ENCODE measurements around the gene MRPL42. TPM values are rescaled to one million over a fixed set of nuclear protein-coding genes. Genes with fewer than 3 reads are reported as not detected.

The MRPL42 gene
- polyA plus RNA-seq, 1 donor, result 64.0 TPM

DNA sequence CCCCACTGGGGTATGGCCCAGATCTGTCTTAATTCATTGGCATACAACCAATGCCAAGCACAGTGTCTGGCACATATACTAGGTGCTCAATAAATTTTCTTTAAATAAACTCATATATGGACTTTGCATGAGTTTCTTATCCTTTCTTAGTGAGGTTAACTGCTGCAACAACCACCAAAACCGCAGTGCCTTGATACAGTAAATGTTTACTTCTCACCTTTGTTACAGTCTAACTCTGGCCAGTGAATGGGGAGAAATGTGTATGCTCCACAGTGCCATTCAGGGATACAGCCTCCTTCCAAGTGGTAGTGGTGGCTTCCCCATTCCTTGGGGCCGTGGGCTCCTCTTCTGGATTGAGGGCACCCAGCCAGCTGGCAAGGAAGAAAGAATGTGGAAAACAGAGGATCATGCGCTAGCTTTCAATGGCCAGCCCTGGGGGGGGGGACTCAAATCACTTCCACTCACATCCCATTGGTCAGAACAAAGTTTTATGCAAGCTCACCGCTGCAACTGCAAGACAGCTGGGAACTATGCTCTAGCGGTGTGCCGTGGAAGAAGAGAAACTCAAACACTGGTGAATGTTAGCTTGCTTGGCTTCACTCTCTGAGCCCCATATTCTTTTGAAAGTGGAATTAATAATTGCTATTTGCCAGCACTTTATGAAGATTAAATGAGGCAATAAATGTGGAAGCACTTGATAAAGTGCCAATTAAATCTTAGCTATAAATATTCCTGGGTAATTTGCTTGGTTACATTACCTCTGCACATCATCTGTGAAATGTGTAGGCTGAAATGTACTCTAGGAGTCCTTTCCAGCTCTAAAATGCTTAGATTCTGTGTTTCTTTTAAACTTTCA is 54.1 kb downstream of the MRPL42 start:
- H3K4me1 ChIP-seq (ENCODE audit: control insufficient read depth, insufficient read depth, low read length), result no peaks in the 10 kb centered on the region
- H3K9me3 ChIP-seq (ENCODE audit: control insufficient read depth, low read depth, low read length), result no peaks in the 10 kb centered on the region
- H3K27me3 ChIP-seq (ENCODE audit: control insufficient read depth, insufficient read depth, low read length), result no peaks in the 10 kb centered on the region
- H3K36me3 ChIP-seq (ENCODE audit: control insufficient read depth, insufficient read depth, low read length), result no peaks in the 10 kb centered on the region
- WGBS (ENCODE audit: insufficient coverage, low lambda C conversion rate), result no CpG with 5 or more reads among the region's 6 CpGs
- H3K27ac ChIP-seq (ENCODE audit: low read length), result no peak overlapping the region
- no peak overlapping the region for H3K4me3 ChIP-seq (ENCODE audit: low read length)
- no peak for DNase-seq

DNA sequence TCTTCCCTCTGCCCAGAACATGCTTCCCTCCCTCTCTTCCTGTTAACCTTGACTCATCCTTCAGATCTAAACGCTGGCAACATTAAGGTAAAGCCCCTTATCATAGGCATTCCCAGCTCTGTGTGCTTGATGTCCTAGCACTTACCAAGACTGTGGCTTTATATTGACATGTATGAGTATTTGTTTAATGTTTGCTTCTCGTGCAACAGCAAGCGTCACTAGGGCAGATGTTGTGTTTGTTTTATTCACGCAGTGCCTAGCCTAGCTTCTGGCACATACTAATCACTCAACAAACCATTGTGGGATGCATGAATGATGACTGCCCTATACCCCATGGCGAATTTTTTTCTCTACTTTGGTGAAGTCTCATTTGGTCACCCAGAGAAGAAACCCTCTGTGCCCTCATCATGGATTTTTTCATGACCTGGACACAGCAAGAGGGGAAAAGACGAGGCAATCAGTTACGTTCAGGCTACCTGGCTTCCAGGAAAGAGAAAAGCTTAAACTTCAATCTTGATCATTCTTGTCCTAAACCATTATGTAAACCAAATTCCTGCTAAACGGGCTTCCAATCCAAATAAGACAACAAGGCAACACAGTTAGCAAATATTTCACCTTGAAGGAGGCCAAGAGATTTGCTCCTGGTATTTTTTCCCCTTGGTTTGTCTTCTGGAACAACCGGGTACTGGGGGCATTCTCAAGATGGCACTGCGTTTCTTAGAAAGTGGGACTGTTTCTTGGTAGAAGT is 57.2 kb downstream of the MRPL42 start:
- H3K4me1 ChIP-seq (ENCODE audit: control insufficient read depth, insufficient read depth, low read length), result no peaks in the 10 kb centered on the region
- H3K9me3 ChIP-seq (ENCODE audit: control insufficient read depth, low read depth, low read length), result no peaks in the 10 kb centered on the region
- DNase-seq, result no peak
- H3K27ac ChIP-seq (ENCODE audit: low read length), result no peak overlapping the region
- no CpG with 5 or more reads among the region's 10 CpGs for WGBS (ENCODE audit: insufficient coverage, low lambda C conversion rate)
- H3K36me3 ChIP-seq (ENCODE audit: control insufficient read depth, insufficient read depth, low read length), result no peaks in the 10 kb centered on the region
- H3K4me3 ChIP-seq (ENCODE audit: low read length), result no peak overlapping the region
- no peaks in the 10 kb centered on the region for H3K27me3 ChIP-seq (ENCODE audit: control insufficient read depth, insufficient read depth, low read length)

DNA sequence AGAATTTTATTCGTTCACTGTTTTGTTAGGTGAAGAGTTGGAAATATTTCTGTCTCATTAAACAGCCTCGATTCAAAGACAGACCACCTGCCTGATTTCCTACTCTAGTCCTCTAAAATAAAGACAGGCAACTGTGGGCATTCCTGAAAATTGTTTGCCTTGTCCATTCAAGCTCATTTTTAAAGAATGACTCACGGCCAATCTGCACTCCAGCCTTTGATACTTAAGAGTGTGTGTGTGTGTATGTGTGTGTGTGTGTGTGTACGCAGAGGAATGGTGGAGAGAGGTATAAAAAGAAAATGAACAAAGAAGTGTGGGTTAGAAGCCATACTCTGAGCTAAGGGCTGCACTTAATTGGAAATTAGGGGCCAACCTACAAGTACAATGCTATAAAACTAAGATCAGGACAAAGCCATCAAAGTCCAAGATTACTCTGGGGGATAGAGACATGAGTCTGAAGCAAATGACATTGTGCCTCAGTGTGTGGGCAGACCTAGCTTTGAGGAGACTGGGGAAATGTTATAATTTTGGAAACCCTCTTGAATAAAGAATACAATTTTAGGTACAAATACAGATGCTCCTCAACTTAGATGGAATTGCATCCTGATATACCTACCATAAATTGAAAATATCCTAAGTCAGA is 59.6 kb downstream of the MRPL42 start:
- Histone ChIP-seq H3K27me3 (ENCODE audit: control insufficient read depth, insufficient read depth, low read length) (no peaks in the 10 kb centered on the region), H3K9me3 (ENCODE audit: control insufficient read depth, low read depth, low read length) (no peaks in the 10 kb centered on the region), H3K4me1 (ENCODE audit: control insufficient read depth, insufficient read depth, low read length) (no peaks in the 10 kb centered on the region), H3K27ac (ENCODE audit: low read length) (no peak overlapping the region), H3K36me3 (ENCODE audit: control insufficient read depth, insufficient read depth, low read length) (no peaks in the 10 kb centered on the region), H3K4me3 (ENCODE audit: low read length) (no peak overlapping the region)
- WGBS (ENCODE audit: insufficient coverage, low lambda C conversion rate), result 20% methylated on average over 1 of the region's 4 CpGs
- peak; percentile 50 to 59 for DNase-seq

DNA sequence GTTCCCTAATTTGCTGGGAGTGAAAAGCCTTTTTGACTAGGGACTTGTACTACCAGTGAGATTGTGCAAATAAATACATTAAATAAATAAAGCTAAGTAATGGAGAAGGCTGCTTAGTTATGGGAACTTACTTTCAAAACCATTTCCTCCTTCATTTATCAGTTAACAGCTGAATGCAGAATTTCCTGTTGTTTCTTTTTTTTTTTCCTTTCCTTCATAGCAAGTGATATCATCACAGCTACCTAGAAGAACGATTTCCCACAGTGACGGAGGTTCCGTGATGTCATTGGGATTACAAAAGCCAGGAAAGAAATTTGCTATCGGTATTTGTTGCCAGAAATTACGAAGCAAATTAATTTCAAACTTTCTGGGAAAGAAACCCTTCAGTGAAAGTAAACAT is 63.0 kb downstream of the MRPL42 start:
- H3K27me3 ChIP-seq (ENCODE audit: control insufficient read depth, insufficient read depth, low read length), result no peaks in the 10 kb centered on the region
- H3K36me3 ChIP-seq (ENCODE audit: control insufficient read depth, insufficient read depth, low read length), result no peaks in the 10 kb centered on the region
- H3K4me1 ChIP-seq (ENCODE audit: control insufficient read depth, insufficient read depth, low read length), result no peaks in the 10 kb centered on the region
- no peaks in the 10 kb centered on the region for H3K9me3 ChIP-seq (ENCODE audit: control insufficient read depth, low read depth, low read length)
- no peak overlapping the region for H3K27ac ChIP-seq (ENCODE audit: low read length)
- no peak overlapping the region for H3K4me3 ChIP-seq (ENCODE audit: low read length)
- 100% methylated on average over 2 of the region's 5 CpGs for WGBS (ENCODE audit: insufficient coverage, low lambda C conversion rate)
- DNase-seq, result no peak

DNA sequence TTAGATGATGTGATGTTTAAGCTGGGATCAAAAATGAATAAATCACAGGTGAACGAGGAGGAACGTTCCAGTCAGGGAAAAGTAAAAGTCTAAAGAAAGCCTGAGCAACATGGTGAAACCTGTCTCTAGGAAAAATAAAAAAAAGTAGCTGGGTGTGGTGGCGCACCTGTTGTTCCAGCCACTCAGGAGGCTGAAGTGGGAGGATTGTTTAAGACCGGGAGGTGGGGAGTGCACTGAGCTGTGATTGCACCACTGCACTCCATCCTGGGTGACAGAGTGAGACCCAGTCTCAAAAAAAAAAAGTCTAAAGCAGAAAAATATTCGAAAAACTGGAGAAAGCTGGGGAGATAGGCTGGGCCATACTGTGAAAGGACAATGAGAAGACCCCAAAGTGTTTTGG is 66.0 kb downstream of the MRPL42 start:
- H3K4me3 ChIP-seq (ENCODE audit: low read length), result no peak overlapping the region
- no peaks in the 10 kb centered on the region for H3K27me3 ChIP-seq (ENCODE audit: control insufficient read depth, insufficient read depth, low read length)
- no peaks in the 10 kb centered on the region for H3K4me1 ChIP-seq (ENCODE audit: control insufficient read depth, insufficient read depth, low read length)
- H3K27ac ChIP-seq (ENCODE audit: low read length), result no peak overlapping the region
- H3K9me3 ChIP-seq (ENCODE audit: control insufficient read depth, low read depth, low read length), result no peaks in the 10 kb centered on the region
- no peaks in the 10 kb centered on the region for H3K36me3 ChIP-seq (ENCODE audit: control insufficient read depth, insufficient read depth, low read length)
- no peak for DNase-seq
- no CpG with 5 or more reads among the region's 5 CpGs for WGBS (ENCODE audit: insufficient coverage, low lambda C conversion rate)

DNA sequence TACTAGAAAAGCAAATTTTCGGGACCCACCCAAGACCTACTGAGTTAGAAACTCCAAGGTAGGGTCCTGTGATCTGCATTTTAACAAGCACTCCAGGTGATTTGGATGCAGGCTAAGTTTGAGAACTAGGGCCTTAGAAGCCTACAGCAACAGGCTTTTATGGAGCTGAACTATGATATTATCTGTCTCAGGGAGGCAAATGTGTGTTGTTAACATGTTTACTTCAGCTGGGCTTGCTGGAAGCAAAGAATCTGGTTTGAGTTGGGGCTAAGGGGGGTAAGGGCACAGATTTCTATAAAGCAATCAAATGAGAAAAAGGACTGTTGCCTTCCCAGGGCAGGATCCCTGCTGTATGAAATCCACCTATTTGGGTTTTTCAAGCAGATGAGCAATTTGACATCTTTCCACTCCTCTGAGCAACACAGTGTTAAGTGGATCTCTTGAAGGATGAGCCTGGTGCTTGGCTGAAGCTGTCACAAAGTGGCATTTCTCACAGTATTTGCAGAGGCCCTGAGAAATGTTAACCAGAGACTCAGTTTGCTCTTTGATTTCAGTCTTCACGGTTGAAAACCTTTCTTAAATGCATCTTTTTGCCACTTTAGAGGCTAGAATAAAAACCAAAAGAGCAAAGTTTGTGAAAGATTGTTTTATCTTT is 68.9 kb downstream of the MRPL42 start:
- Histone ChIP-seq H3K27me3 (ENCODE audit: control insufficient read depth, insufficient read depth, low read length) (no peaks in the 10 kb centered on the region), H3K9me3 (ENCODE audit: control insufficient read depth, low read depth, low read length) (no peaks in the 10 kb centered on the region), H3K36me3 (ENCODE audit: control insufficient read depth, insufficient read depth, low read length) (no peaks in the 10 kb centered on the region), H3K27ac (ENCODE audit: low read length) (no peak overlapping the region), H3K4me1 (ENCODE audit: control insufficient read depth, insufficient read depth, low read length) (no peaks in the 10 kb centered on the region), H3K4me3 (ENCODE audit: low read length) (no peak overlapping the region)
- no peak for DNase-seq
- WGBS (ENCODE audit: insufficient coverage, low lambda C conversion rate), result 57% methylated on average over 1 of the region's 2 CpGs

DNA sequence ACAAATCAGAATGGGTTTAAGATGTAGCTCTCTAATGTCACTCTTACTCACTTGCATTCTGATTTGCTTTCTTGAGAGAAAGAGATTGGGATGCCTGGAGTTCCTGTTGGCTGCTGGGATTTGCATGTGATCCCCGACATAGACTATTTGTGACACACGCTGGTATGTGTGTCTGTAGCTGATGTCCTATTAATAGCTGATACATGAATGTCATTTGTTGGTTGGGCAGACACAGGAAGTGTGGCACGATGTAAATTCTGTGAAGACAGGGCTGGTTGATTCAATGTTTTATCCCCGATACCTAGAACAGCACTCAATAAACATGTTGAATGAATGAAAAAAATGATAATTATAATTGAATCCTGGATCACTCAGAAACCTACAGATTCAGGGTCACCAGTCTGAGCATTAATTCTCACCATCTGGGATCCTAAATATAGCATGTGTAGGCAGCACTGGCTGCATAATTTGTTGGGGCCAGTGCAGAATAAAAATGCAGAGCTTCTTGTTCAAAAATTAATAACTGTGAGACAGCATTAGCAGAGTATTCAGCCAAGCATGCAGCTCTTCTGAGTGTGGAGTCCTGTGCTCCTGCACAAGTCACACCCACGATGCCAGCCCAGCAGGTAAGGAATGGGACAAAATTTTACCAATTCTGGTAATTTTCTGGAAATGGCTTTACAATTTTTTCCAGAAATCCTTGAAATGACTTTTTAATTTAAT is 69.6 kb downstream of the MRPL42 start:
- no peak overlapping the region for H3K27ac ChIP-seq (ENCODE audit: low read length)
- no peaks in the 10 kb centered on the region for H3K36me3 ChIP-seq (ENCODE audit: control insufficient read depth, insufficient read depth, low read length)
- 67% methylated on average over 2 of the region's 5 CpGs for WGBS (ENCODE audit: insufficient coverage, low lambda C conversion rate)
- DNase-seq, result no peak
- no peaks in the 10 kb centered on the region for H3K27me3 ChIP-seq (ENCODE audit: control insufficient read depth, insufficient read depth, low read length)
- H3K9me3 ChIP-seq (ENCODE audit: control insufficient read depth, low read depth, low read length), result no peaks in the 10 kb centered on the region
- H3K4me1 ChIP-seq (ENCODE audit: control insufficient read depth, insufficient read depth, low read length), result no peaks in the 10 kb centered on the region
- no peak overlapping the region for H3K4me3 ChIP-seq (ENCODE audit: low read length)

DNA sequence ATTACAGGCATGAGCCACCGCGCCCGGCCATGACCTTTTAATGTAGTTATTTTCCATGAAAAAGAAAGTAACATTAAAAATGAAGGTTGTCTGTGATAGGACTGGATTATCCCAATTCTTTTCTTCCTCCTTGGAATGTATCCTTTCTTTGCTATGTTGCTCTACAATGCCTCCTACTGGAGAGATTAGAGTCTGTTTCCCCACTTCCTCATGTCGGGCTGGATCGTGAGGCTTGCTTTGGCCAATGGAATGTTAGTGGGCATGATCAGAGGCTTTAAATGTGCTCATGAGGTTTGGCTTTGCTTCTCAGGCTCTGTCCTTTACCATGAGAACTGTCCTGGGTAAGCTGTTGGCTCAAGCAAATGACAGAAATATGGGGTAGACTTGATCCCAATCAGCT is 70.5 kb downstream of the MRPL42 start:
- H3K4me3 ChIP-seq (ENCODE audit: low read length), result no peak overlapping the region
- H3K36me3 ChIP-seq (ENCODE audit: control insufficient read depth, insufficient read depth, low read length), result no peaks in the 10 kb centered on the region
- 100% methylated on average over 1 of the region's 5 CpGs for WGBS (ENCODE audit: insufficient coverage, low lambda C conversion rate)
- no peaks in the 10 kb centered on the region for H3K9me3 ChIP-seq (ENCODE audit: control insufficient read depth, low read depth, low read length)
- DNase-seq, result no peak
- H3K27ac ChIP-seq (ENCODE audit: low read length), result no peak overlapping the region
- H3K4me1 ChIP-seq (ENCODE audit: control insufficient read depth, insufficient read depth, low read length), result no peaks in the 10 kb centered on the region
- no peaks in the 10 kb centered on the region for H3K27me3 ChIP-seq (ENCODE audit: control insufficient read depth, insufficient read depth, low read length)

DNA sequence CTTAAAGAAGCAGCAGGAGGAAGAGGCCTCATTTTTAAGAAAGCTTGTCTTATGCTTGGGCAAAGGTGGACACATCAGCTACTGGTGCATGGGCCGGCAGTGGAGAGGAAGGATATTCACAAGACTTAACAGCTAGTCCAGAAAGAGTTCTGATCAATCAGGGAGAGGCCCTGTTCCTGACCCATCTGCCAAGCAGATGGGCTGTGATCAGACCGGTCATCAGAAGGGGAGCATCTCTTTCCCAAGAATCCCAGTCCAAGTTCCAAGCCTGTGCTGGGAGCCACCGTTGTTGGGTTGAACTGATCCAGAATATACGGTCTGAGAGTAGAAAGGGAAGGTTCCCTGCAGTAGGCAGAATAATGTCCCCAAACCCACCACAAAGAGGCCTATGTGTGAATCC is 72.5 kb downstream of the MRPL42 start:
- WGBS (ENCODE audit: insufficient coverage, low lambda C conversion rate), result no CpG with 5 or more reads among the region's 4 CpGs
- no peak overlapping the region for H3K4me3 ChIP-seq (ENCODE audit: low read length)
- no peaks in the 10 kb centered on the region for H3K9me3 ChIP-seq (ENCODE audit: control insufficient read depth, low read depth, low read length)
- peaks cover 5% of the 10 kb centered on the region for H3K36me3 ChIP-seq (ENCODE audit: control insufficient read depth, insufficient read depth, low read length)
- H3K27ac ChIP-seq (ENCODE audit: low read length), result no peak overlapping the region
- no peak for DNase-seq
- no peaks in the 10 kb centered on the region for H3K27me3 ChIP-seq (ENCODE audit: control insufficient read depth, insufficient read depth, low read length)
- no peaks in the 10 kb centered on the region for H3K4me1 ChIP-seq (ENCODE audit: control insufficient read depth, insufficient read depth, low read length)

DNA sequence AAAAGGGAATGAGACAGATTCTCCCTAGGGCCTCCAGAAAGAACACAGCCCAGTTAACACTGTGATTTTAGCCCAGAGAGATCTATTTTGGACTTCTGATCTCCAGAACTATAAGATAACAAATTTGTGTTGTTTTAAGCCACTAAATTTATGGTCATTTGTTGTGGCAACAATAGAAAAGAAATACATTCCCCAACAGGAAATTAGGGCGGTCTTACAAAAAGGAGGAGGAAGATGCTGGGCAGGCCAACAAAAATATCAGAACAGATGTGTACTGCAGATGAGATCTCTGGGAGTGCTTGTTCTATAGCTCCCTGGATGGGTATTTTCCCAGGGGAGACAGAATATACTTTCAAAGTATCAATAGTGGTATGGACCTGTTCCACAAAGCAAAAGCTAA is 73.2 kb downstream of the MRPL42 start:
- H3K27ac ChIP-seq (ENCODE audit: low read length), result no peak overlapping the region
- no peaks in the 10 kb centered on the region for H3K9me3 ChIP-seq (ENCODE audit: control insufficient read depth, low read depth, low read length)
- peaks cover 8% of the 10 kb centered on the region for H3K36me3 ChIP-seq (ENCODE audit: control insufficient read depth, insufficient read depth, low read length)
- no peaks in the 10 kb centered on the region for H3K27me3 ChIP-seq (ENCODE audit: control insufficient read depth, insufficient read depth, low read length)
- no peak for DNase-seq
- H3K4me3 ChIP-seq (ENCODE audit: low read length), result no peak overlapping the region
- WGBS (ENCODE audit: insufficient coverage, low lambda C conversion rate), result no CpG with 5 or more reads among the region's 1 CpG
- H3K4me1 ChIP-seq (ENCODE audit: control insufficient read depth, insufficient read depth, low read length), result no peaks in the 10 kb centered on the region

Measured in large intestine (tissue), 3 donors.